ENCODE measurements around the gene CDIPT. TPM values are rescaled to one million over a fixed set of nuclear protein-coding genes. Genes with fewer than 3 reads are reported as not detected.

The CDIPT gene
- total and polyA plus RNA-seq, 3 experiments from 2014 or later, result 63.9 to 109 (median 68.4) TPM

DNA sequence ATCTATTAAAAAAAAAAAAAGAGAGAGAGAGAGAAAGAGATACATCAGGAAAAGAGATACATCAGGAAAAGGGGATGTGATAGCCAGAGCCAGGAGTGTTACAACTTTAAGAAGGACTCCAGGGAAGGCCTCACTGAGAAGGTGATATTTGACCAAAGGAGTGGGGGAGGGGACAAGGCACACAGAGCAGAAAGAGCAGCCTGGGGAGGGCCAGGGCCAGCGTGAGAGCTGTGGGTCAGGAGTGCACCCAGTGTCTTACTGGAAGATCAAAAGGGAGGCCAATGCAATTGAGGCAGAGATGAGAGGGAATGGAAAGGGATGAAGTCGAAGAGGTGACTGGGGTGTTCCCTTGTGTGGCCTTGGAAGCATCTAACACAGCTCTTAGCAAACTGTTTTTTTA is 44.9 kb upstream of the CDIPT start:
- Mint-ChIP-seq H3K27me3 (peaks cover 0 to 3% of the 10 kb centered on the region in 2 donors), H3K4me3 (no peak overlapping the region), H3K9me3 (no peaks in the 10 kb centered on the region), H3K36me3 (peaks cover 0 to 21% (median 7%) of the 10 kb centered on the region in 3 donors), H3K4me1 (no peaks in the 10 kb centered on the region), H3K27ac (peak overlapping the region in 2 of 8 donors; percentile 58 to 63)
- DNase-seq, result no peak
- Histone ChIP-seq H3K4me3 (ENCODE audit: low read length) (no peak overlapping the region), H3K27me3 (ENCODE audit: insufficient read depth, low read length, poor library complexity, severe bottlenecking) (no peaks in the 10 kb centered on the region), H3K36me3 (ENCODE audit: insufficient read depth, low read length) (no peaks in the 10 kb centered on the region), H3K9me3 (ENCODE audit: low read length) (no peaks in the 10 kb centered on the region), H3K27ac (ENCODE audit: low read depth, low read length) (no peak overlapping the region), H3K4me1 (ENCODE audit: insufficient read depth, low read length) (no peaks in the 10 kb centered on the region)
- ChIA-PET POLR2A (no interaction called here), CTCF (interaction anchor here (1.3 to 1.4 kb wide), 2 partner anchors 9 to 45 kb away, joined by 3 to 4 read pairs; partner anchors contain the start of gene CDIPT)

DNA sequence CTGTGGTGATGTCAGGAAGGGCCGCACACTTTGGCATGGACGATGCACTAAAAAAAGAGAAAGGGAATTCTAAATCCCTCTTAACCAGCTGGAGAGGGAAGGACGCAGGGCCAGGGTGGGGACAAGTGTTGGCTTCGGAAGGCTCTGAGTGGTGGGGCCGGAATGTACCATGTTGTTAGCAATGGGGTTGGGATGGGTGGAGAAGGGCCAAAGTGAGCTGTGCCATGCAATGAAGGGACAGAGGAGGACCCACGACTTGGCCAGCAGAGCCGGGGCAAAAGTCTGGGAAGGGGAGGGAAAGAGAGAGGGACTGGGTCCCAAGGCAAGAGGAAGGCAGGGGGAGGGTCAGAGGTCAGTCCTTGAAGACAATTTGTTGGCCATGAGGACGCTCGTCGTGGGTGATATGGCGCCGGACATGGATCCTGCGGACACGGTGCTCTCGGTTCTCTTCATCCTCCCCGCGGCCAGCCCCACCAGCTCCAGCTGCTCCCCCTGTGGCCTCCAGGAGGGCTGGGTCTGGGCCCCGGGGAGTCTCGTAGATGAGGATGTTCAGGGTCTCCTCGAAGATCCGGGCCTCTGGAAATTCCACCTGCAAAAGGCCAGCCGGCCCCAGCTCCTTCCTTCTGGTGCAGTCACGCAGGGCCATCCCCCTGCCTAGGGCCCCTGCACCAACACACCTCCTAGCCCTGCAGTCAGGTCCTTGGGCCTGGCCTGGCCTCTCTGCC is 43.7 kb upstream of the CDIPT start:
- no peaks in the 10 kb centered on the region for H3K4me1 Mint-ChIP-seq
- H3K27ac Mint-ChIP-seq, result no peak overlapping the region
- H3K27ac ChIP-seq (ENCODE audit: low read depth, low read length), result no peak overlapping the region
- no peaks in the 10 kb centered on the region for H3K4me1 ChIP-seq (ENCODE audit: insufficient read depth, low read length)
- no peak for DNase-seq
- ChIA-PET POLR2A (no interaction called here), CTCF (interaction anchor here (1.4 kb wide), 1 partner anchor 43 kb away, joined by 4 read pairs; the partner anchor contains the start of gene CDIPT)
- H3K4me3 Mint-ChIP-seq, result no peak overlapping the region
- no peaks in the 10 kb centered on the region for H3K36me3 ChIP-seq (ENCODE audit: insufficient read depth, low read length)
- peaks cover 0 to 3% of the 10 kb centered on the region in 2 donors for H3K27me3 Mint-ChIP-seq
- H3K9me3 ChIP-seq (ENCODE audit: low read length), result no peaks in the 10 kb centered on the region
- no peak overlapping the region for H3K4me3 ChIP-seq (ENCODE audit: low read length)
- H3K36me3 Mint-ChIP-seq, result peaks cover 0 to 17% (median 7%) of the 10 kb centered on the region in 3 donors
- H3K9me3 Mint-ChIP-seq, result no peaks in the 10 kb centered on the region
- no peaks in the 10 kb centered on the region for H3K27me3 ChIP-seq (ENCODE audit: insufficient read depth, low read length, poor library complexity, severe bottlenecking)

- no peak for DNase-seq
- Histone ChIP-seq H3K4me3 (ENCODE audit: low read length) (no peak overlapping the region), H3K4me1 (ENCODE audit: insufficient read depth, low read length) (no peaks in the 10 kb centered on the region), H3K36me3 (ENCODE audit: insufficient read depth, low read length) (no peaks in the 10 kb centered on the region), H3K27ac (ENCODE audit: low read depth, low read length) (no peak overlapping the region), H3K27me3 (ENCODE audit: insufficient read depth, low read length, poor library complexity, severe bottlenecking) (no peaks in the 10 kb centered on the region), H3K9me3 (ENCODE audit: low read length) (no peaks in the 10 kb centered on the region)
- peaks cover 0 to 16% (median 7%) of the 10 kb centered on the region in 3 donors for H3K36me3 Mint-ChIP-seq
- H3K4me3 Mint-ChIP-seq, result no peak overlapping the region
- no peaks in the 10 kb centered on the region for H3K9me3 Mint-ChIP-seq
- H3K27me3 Mint-ChIP-seq, result peaks cover 0 to 5% of the 10 kb centered on the region in 2 donors
- CTCF ChIA-PET, result no interaction called here
- H3K4me1 Mint-ChIP-seq, result peaks cover 0 to 2% (median under 1%) of the 10 kb centered on the region in 3 donors
- POLR2A ChIA-PET, result no interaction called here
- no peak overlapping the region for H3K27ac Mint-ChIP-seq
Measured at GRCh38 chr16:29905668-29906067, 42.6 kb upstream of the CDIPT start.

GRCh38 chr16:29904947-29905346 is 41.9 kb upstream of the CDIPT start:
- no peak overlapping the region for H3K27ac ChIP-seq (ENCODE audit: low read depth, low read length)
- Mint-ChIP-seq H3K4me1 (peaks cover 0 to 5% (median 4%) of the 10 kb centered on the region in 3 donors), H3K4me3 (no peak overlapping the region), H3K9me3 (no peaks in the 10 kb centered on the region), H3K36me3 (peaks cover 0 to 16% (median 7%) of the 10 kb centered on the region in 3 donors), H3K27me3 (peaks cover 0 to 5% of the 10 kb centered on the region in 2 donors), H3K27ac (peak overlapping the region in 1 of 8 donors; percentile 22)
- ChIA-PET CTCF (no interaction called here), POLR2A (no interaction called here)
- H3K27me3 ChIP-seq (ENCODE audit: insufficient read depth, low read length, poor library complexity, severe bottlenecking), result no peaks in the 10 kb centered on the region
- H3K36me3 ChIP-seq (ENCODE audit: insufficient read depth, low read length), result no peaks in the 10 kb centered on the region
- H3K4me1 ChIP-seq (ENCODE audit: insufficient read depth, low read length), result no peaks in the 10 kb centered on the region
- H3K9me3 ChIP-seq (ENCODE audit: low read length), result no peaks in the 10 kb centered on the region
- no peak overlapping the region for H3K4me3 ChIP-seq (ENCODE audit: low read length)
- DNase-seq, result no peak

DNA sequence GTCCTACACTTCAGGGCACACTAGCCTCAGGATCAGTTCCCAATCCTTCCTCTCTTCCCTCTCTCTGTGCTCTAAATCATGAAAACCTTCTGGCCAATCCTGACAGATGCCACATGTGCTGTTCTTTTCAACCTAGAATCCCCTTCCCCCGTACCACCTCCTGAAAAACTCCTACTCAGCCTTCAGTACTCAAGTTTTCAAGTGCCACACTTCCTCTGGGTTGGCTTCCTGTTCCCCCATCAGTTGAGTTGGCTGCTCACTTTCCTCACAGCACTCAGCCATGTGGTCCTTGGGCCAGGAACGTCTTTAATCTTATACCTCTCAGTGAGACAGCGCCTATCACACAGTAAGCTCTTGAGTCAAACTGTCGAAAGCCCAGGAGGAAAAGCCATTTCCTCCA is 40.6 kb upstream of the CDIPT start:
- Histone ChIP-seq H3K9me3 (ENCODE audit: low read length) (no peaks in the 10 kb centered on the region), H3K4me3 (ENCODE audit: low read length) (no peak overlapping the region), H3K4me1 (ENCODE audit: insufficient read depth, low read length) (peaks cover 7% of the 10 kb centered on the region), H3K27me3 (ENCODE audit: insufficient read depth, low read length, poor library complexity, severe bottlenecking) (peaks cover 12% of the 10 kb centered on the region), H3K36me3 (ENCODE audit: insufficient read depth, low read length) (no peaks in the 10 kb centered on the region), H3K27ac (ENCODE audit: low read depth, low read length) (no peak overlapping the region)
- ChIA-PET POLR2A (no interaction called here), CTCF (no interaction called here)
- H3K36me3 Mint-ChIP-seq, result peaks cover 0 to 11% (median 4%) of the 10 kb centered on the region in 3 donors
- H3K4me3 Mint-ChIP-seq, result peak overlapping the region in 1 of 7 donors; percentile 32
- peaks cover 2 to 5% of the 10 kb centered on the region in 2 donors for H3K27me3 Mint-ChIP-seq
- H3K4me1 Mint-ChIP-seq, result peaks cover 0 to 6% (median 4%) of the 10 kb centered on the region in 3 donors
- no peak for DNase-seq
- H3K27ac Mint-ChIP-seq, result no peak overlapping the region
- no peaks in the 10 kb centered on the region for H3K9me3 Mint-ChIP-seq

DNA sequence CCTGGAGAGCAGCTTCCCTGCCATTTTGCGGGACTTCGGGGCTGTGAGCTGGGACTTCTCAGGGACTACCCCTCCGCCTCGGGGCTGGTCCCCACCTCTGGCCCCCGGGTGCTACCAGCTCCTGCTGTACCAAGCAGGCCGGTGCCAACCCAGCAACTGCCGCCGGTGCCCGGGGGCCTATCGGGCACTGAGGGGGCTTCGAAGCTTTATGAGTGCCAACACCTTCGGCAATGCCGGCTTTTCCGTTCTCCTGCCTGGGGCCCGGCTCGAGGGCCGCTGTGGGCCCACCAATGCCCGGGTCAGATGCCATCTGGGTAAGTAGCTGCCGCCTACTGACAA is 38.5 kb upstream of the CDIPT start:
- peaks cover 0 to 9% (median 5%) of the 10 kb centered on the region in 3 donors for H3K4me1 Mint-ChIP-seq
- H3K4me3 Mint-ChIP-seq, result peak overlapping the region in 5 of 7 donors; percentile 8 to 78 (median 49)
- peaks cover 7% of the 10 kb centered on the region for H3K4me1 ChIP-seq (ENCODE audit: insufficient read depth, low read length)
- H3K9me3 ChIP-seq (ENCODE audit: low read length), result no peaks in the 10 kb centered on the region
- peaks cover 10 to 19% of the 10 kb centered on the region in 2 donors for H3K27me3 Mint-ChIP-seq
- H3K27ac Mint-ChIP-seq, result no peak overlapping the region
- ChIA-PET CTCF (no interaction called here), POLR2A (no interaction called here)
- H3K4me3 ChIP-seq (ENCODE audit: low read length), result no peak overlapping the region
- peaks cover 0 to 3% (median 3%) of the 10 kb centered on the region in 3 donors for H3K36me3 Mint-ChIP-seq
- no peaks in the 10 kb centered on the region for H3K9me3 Mint-ChIP-seq
- no peaks in the 10 kb centered on the region for H3K36me3 ChIP-seq (ENCODE audit: insufficient read depth, low read length)
- DNase-seq, result no peak
- H3K27me3 ChIP-seq (ENCODE audit: insufficient read depth, low read length, poor library complexity, severe bottlenecking), result peaks cover 23% of the 10 kb centered on the region
- no peak overlapping the region for H3K27ac ChIP-seq (ENCODE audit: low read depth, low read length)

DNA sequence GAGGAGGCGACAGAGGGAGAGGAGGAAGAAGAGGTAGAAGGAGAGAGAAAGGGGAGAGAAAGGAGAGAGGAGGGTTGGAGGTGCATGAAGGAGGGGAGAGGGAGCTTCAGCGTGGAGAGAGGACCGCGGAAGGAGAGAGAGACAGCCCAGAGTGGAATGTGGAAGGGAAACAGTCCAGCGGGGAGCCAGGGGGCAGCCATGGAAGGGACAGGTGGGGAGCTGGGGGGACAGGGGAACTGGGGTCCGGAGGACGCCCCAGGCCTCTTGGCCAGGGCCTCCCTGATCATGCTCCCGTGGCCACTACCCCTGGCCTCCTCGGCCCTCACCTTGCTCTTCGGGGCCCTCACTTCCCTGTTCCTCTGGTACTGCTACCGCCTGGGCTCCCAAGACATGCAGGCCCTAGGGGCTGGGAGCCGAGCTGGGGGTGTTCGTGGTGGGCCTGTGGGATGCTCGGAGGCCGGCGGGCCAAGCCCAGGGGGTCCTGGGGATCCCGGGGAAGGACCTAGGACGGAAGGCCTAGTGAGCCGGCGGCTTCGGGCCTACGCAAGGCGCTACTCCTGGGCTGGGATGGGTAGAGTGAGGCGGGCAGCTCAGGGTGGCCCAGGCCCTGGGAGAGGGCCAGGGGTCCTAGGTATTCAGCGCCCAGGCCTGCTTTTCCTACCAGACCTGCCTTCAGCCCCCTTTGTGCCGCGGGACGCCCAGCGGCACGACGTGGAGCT is 38.0 kb upstream of the CDIPT start:
- Mint-ChIP-seq H3K4me3 (peak overlapping the region; percentile 34 to 78 (median 62)), H3K4me1 (peaks cover 0 to 9% (median 5%) of the 10 kb centered on the region in 3 donors), H3K9me3 (no peaks in the 10 kb centered on the region), H3K27me3 (peaks cover 13 to 22% of the 10 kb centered on the region in 2 donors), H3K27ac (peak overlapping the region in 1 of 8 donors; percentile 32), H3K36me3 (peaks cover 0 to 3% (median 0%) of the 10 kb centered on the region in 3 donors)
- Histone ChIP-seq H3K4me1 (ENCODE audit: insufficient read depth, low read length) (peaks cover 7% of the 10 kb centered on the region), H3K36me3 (ENCODE audit: insufficient read depth, low read length) (no peaks in the 10 kb centered on the region), H3K27ac (ENCODE audit: low read depth, low read length) (no peak overlapping the region), H3K27me3 (ENCODE audit: insufficient read depth, low read length, poor library complexity, severe bottlenecking) (peaks cover 23% of the 10 kb centered on the region), H3K9me3 (ENCODE audit: low read length) (no peaks in the 10 kb centered on the region), H3K4me3 (ENCODE audit: low read length) (no peak overlapping the region)
- ChIA-PET CTCF (no interaction called here), POLR2A (interaction anchor here (0.5 kb wide), 2 partner anchors 121 to 154 kb away, joined by 4 read pairs; no protein-coding TSS in a partner anchor)
- DNase-seq, result no peak
